CD4-positive, alpha-beta T cell (primary cell): ENCODE results near the gene IL10RB. TPM values are rescaled to one million over a fixed set of nuclear protein-coding genes. Genes with fewer than 3 reads are reported as not detected.
A peak's percentile ranks its signal among the peaks of the same experiment; 100 is the strongest.

Experiments
- ATAC-seq: fragments of 200-7000 bp; cut with Tn5 transposase; one replicate; pipeline ENCODE4 v1.10.0; 2022; ENCODE audit warnings: mild to moderate bottlenecking; ENCODE audit not compliant: poor library complexity
- CTCF ChIA-PET: fragments of 350-600 bp; sonication (Branson Sonifier 250); formaldehyde crosslinking; loops from one replicate; lab custom pipeline; 2021; ENCODE audit warnings: antibody characterized with exemption, inconsistent platforms; lab: Charles Lee
- POLR2A ChIA-PET: fragments of 350-600 bp; sonication (Branson Sonifier 250); formaldehyde crosslinking; loops from one replicate; lab custom pipeline; 2021; ENCODE audit warnings: antibody characterized with exemption, inconsistent platforms; lab: Charles Lee
- DNase-seq, 14 experiments: peaks; one replicate each; pipeline ENCODE4 v3.0.0-alpha.2; 2013 to 2020; ENCODE audit warnings: mixed read lengths in 2 of 14
- H3K27ac ChIP-seq, 2 donors: one replicate each; pipeline versions ENCODE4 v1.5.1 to v1.7.0; 2013; ENCODE audit warnings: low read length in 2 of 2, low read depth in 1 of 2, mild to moderate bottlenecking in 1 of 2
- H3K27me3 ChIP-seq, 2 experiments: 1 replicate in 1 of 2; 2 replicates in 1 of 2; pipeline versions ENCODE4 v1.6.1 to v1.7.0; 2013; ENCODE audit warnings: low read length in 2 of 2, control low read depth in 1 of 2, mild to moderate bottlenecking in 1 of 2, moderate library complexity in 1 of 2; ENCODE audit not compliant: insufficient read depth in 2 of 2, control insufficient read depth in 1 of 2
- H3K36me3 ChIP-seq: one replicate; pipeline ENCODE4 v1.6.1; 2013; ENCODE audit warnings: low read length, control low read depth; ENCODE audit not compliant: insufficient read depth
- H3K4me1 ChIP-seq: one replicate; pipeline ENCODE4 v1.6.1; 2013; ENCODE audit warnings: low read length, control low read depth; ENCODE audit not compliant: insufficient read depth
- H3K4me3 ChIP-seq: one replicate; pipeline ENCODE4 v1.5.1; 2013; ENCODE audit warnings: mild to moderate bottlenecking, low read length, moderate library complexity
- H3K9me3 ChIP-seq, 2 experiments: 1 replicate in 1 of 2; 2 replicates in 1 of 2; pipeline versions ENCODE4 v1.6.1 to v1.7.0; 2013; ENCODE audit warnings: low read length in 2 of 2, mild to moderate bottlenecking in 2 of 2, control low read depth in 1 of 2, moderate library complexity in 1 of 2; ENCODE audit not compliant: control insufficient read depth in 1 of 2, insufficient read depth in 1 of 2
- H3K27ac Mint-ChIP-seq: one replicate; pipeline ENCODE4 v1.8.0; 2020; ENCODE audit warnings: mixed read lengths
- H3K27me3 Mint-ChIP-seq: one replicate; pipeline ENCODE4 v1.8.0; 2021; ENCODE audit warnings: mixed read lengths
- H3K36me3 Mint-ChIP-seq: one replicate; pipeline ENCODE4 v1.8.0; 2021; ENCODE audit warnings: low read depth, mixed read lengths
- H3K4me1 Mint-ChIP-seq: one replicate; pipeline ENCODE4 v1.8.0; 2021; ENCODE audit warnings: low read depth, mixed read lengths
- H3K4me3 Mint-ChIP-seq: one replicate; pipeline ENCODE4 v1.8.0; 2020; ENCODE audit warnings: mild to moderate bottlenecking, mixed read lengths
- H3K9me3 Mint-ChIP-seq: one replicate; pipeline ENCODE4 v1.8.0; 2020; ENCODE audit warnings: mixed read lengths
- intact Hi-C, 2 experiments: fragments of 100-400 bp; cut with DNase I in 1 of 2; cut with micrococcal nuclease in 1 of 2; formaldehyde crosslinking; loops; one replicate each; pipeline versions ENCODE4 v1.15.1 to v1.9.0; 2023 to 2025; cut with DNase I, micrococcal nuclease
- total RNA-seq, 174 experiments: library from RNA in 2 of 174; stranded (reverse) in 2 of 174; gene quantifications; one replicate each; pipeline ENCODE4 v1.2.3 and lab custom pipeline; 2021 to 2026
- TF ChIP-seq, protein P1 (sequence below): fragments of 200-600 bp; IDR thresholded peaks from one replicate; pipeline ENCODE4 v1.8.0; 2022; ENCODE audit warnings: antibody characterized with exemption, mild to moderate bottlenecking

Gene IL10RB
- total RNA-seq, 2 experiments from 2014 or later: 7.2 to 9.2 TPM

DNA sequence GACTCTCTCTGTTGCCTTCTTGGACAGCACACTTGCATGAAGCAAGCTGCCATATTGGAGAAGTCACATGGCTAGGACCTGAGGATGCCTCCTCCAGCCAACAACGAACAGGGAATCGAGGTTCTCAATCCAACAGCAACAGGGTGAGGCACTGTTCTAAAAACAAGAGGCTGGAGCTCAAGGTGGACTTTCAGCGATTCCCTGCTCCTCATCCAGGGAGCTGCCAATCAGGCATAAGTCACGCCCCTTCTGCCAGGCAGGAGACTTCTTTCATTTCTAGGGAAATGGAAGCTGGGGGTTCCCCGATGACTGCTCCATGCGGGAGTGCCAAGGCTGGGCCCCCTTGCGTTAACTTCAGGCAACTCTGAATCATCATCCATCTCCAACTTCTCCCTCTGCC, 35.9 kb downstream of the IL10RB start:
- no peak overlapping the region for H3K27ac ChIP-seq
- peaks cover 2% of the 10 kb centered on the region for H3K9me3 Mint-ChIP-seq
- no peaks in the 10 kb centered on the region for H3K9me3 ChIP-seq
- DNase-seq (peak in 2 of 14 experiments; percentile 33 to 38), ATAC-seq (no peak)
- no peak overlapping the region for H3K4me3 Mint-ChIP-seq
- H3K4me3 ChIP-seq: no peak overlapping the region
- no peaks in the 10 kb centered on the region for H3K36me3 ChIP-seq
- H3K4me1 ChIP-seq: peaks cover 40% of the 10 kb centered on the region
- H3K27me3 Mint-ChIP-seq: no peaks in the 10 kb centered on the region
- H3K27ac Mint-ChIP-seq: peak overlapping the region; percentile 86
- peaks cover 59% of the 10 kb centered on the region for H3K4me1 Mint-ChIP-seq
- ChIA-PET CTCF (no interaction called here), POLR2A (interaction anchor here (1.3 to 1.7 kb wide), 2 partner anchors 23 to 59 kb away, joined by 3 to 10 read pairs; partner anchors contain the start of gene IFNAR1)
- intact Hi-C loops: no loop called here
- TF ChIP-seq, protein P1, sequence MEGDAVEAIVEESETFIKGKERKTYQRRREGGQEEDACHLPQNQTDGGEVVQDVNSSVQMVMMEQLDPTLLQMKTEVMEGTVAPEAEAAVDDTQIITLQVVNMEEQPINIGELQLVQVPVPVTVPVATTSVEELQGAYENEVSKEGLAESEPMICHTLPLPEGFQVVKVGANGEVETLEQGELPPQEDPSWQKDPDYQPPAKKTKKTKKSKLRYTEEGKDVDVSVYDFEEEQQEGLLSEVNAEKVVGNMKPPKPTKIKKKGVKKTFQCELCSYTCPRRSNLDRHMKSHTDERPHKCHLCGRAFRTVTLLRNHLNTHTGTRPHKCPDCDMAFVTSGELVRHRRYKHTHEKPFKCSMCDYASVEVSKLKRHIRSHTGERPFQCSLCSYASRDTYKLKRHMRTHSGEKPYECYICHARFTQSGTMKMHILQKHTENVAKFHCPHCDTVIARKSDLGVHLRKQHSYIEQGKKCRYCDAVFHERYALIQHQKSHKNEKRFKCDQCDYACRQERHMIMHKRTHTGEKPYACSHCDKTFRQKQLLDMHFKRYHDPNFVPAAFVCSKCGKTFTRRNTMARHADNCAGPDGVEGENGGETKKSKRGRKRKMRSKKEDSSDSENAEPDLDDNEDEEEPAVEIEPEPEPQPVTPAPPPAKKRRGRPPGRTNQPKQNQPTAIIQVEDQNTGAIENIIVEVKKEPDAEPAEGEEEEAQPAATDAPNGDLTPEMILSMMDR: no peak
- peaks cover 17% of the 10 kb centered on the region for H3K36me3 Mint-ChIP-seq
- H3K27me3 ChIP-seq: no peaks in the 10 kb centered on the region

DNA sequence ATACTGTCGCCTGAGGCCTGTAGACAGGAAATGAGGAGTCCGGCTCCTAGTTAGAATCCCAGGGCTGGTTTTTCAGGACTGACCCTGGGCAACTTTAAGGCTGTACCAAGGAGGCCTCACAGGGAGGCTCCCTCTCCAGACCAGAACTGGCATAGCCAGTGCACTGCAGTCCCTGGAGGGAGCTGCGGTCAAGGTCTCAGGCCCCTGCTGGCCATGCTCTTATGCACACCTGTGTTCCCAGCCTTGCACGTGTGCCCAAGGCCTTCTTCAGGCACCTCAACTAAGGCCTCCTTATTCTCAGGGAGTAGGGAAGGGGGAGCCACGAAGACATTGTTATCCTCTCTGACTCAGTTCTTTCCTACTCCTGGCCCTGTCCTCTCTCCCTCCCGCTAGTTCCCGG, 36.6 kb downstream of the IL10RB start:
- H3K4me1 Mint-ChIP-seq: peaks cover 63% of the 10 kb centered on the region
- ChIA-PET POLR2A (interaction anchor here (1.3 kb wide), 1 partner anchor 59 kb away, joined by 3 read pairs; no protein-coding TSS in a partner anchor), CTCF (no interaction called here)
- TF ChIP-seq, protein P1: no peak
- H3K4me3 Mint-ChIP-seq: no peak overlapping the region
- peaks cover 13% of the 10 kb centered on the region for H3K36me3 Mint-ChIP-seq
- no peak overlapping the region for H3K27ac Mint-ChIP-seq
- DNase-seq (no peak), ATAC-seq (no peak)
- Histone ChIP-seq H3K27ac (no peak overlapping the region), H3K27me3 (no peaks in the 10 kb centered on the region), H3K9me3 (no peaks in the 10 kb centered on the region), H3K36me3 (no peaks in the 10 kb centered on the region), H3K4me3 (no peak overlapping the region), H3K4me1 (peaks cover 40% of the 10 kb centered on the region)
- H3K9me3 Mint-ChIP-seq: peaks cover 2% of the 10 kb centered on the region
- no peaks in the 10 kb centered on the region for H3K27me3 Mint-ChIP-seq
- intact Hi-C loops: no loop called here

DNA sequence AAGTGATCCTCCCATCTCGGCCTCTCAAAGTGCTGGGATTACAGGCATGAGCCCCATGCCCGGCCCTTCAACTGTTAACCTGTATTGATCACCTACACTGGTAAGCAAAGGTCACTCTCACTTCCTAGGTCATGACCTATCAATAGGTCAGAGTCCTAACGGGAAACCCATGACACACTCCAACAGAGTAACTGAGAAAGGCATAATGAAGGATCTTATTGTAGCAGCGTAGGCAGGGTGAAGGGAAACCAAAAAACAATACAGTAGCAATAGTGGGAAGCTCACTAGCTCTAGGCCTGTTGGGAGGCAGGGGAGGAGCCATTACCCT, 39.1 kb downstream of the IL10RB start:
- CTCF ChIA-PET: interaction anchor here (0.5 kb wide), 1 partner anchor 109 kb away, joined by 5 read pairs; no protein-coding TSS in a partner anchor
- intact Hi-C loops: no loop called here
- DNase-seq: no peak
- POLR2A ChIA-PET: no interaction called here
- H3K9me3 ChIP-seq: no peaks in the 10 kb centered on the region
- Mint-ChIP-seq H3K9me3 (no peaks in the 10 kb centered on the region), H3K27ac (peak overlapping the region; percentile 71), H3K4me1 (peaks cover 58% of the 10 kb centered on the region), H3K4me3 (no peak overlapping the region), H3K27me3 (no peaks in the 10 kb centered on the region), H3K36me3 (no peaks in the 10 kb centered on the region)
- no peak for ATAC-seq
- no peak overlapping the region for H3K4me3 ChIP-seq
- no peaks in the 10 kb centered on the region for H3K36me3 ChIP-seq
- H3K4me1 ChIP-seq: peaks cover 28% of the 10 kb centered on the region
- H3K27me3 ChIP-seq: no peaks in the 10 kb centered on the region
- no peak overlapping the region for H3K27ac ChIP-seq
- TF ChIP-seq, protein P1: no peak
